ENCODE results near the gene DISP2. TPM values are rescaled to one million over a fixed set of nuclear protein-coding genes. Genes with fewer than 3 reads are reported as not detected.

DISP2 gene
- polyA plus RNA-seq, 1 experiment, result 0.11 TPM

DNA sequence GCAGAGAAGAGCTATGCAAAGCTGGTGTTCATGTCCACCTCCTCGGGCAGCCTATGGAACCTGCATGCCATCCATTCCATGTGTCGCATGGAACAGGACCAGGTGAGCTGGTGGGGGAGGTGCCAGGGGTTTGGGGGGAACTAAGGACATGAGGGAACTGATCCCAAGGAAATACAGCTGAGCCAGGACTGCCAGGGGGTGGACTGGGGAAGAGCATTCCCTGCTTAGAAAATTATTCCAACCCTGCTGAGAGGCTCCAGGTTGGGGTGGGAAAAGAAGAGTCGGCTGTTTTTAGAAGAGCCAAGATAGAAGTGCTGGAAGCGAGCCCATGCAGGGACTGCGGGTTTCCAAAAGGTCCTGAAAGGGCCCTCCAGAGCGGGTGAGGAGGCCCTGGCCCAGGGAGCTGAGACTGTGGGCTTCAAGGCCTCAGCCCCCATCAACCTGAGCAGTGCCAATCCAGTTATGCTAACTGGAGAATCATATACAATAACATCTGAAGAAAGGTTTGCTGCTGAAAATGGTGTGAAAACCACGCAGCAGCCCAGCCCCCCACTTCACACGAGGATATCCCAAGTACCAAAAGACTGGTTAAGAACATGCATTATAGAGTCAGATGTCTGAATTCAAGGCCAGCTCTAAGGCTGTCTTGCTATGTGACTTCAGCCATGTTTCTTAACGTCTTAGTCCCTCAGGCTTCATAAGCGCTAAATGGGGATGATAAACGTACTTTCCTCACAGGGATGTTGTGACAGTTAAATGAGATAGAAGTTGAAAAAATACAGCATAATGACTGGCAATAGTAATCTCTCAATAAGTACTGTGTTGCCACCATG lies 7.8 kb downstream of the DISP2 start:
- DNase-seq (ENCODE audit: low read depth, low spot score), result no peak
- Histone ChIP-seq H3K9me3 (ENCODE audit: control insufficient read depth, insufficient read depth, low read length) (peaks cover 3% of the 10 kb centered on the region; the same call in 1 of the 2 replicates), H3K27ac (ENCODE audit: low read depth, low read length) (no peak overlapping the region), H3K27me3 (ENCODE audit: control insufficient read depth, insufficient read depth, low read length) (peaks cover 36% of the 10 kb centered on the region), H3K4me3 (ENCODE audit: low read depth, low read length) (no peak overlapping the region)
- TF ChIP-seq, protein P1, sequence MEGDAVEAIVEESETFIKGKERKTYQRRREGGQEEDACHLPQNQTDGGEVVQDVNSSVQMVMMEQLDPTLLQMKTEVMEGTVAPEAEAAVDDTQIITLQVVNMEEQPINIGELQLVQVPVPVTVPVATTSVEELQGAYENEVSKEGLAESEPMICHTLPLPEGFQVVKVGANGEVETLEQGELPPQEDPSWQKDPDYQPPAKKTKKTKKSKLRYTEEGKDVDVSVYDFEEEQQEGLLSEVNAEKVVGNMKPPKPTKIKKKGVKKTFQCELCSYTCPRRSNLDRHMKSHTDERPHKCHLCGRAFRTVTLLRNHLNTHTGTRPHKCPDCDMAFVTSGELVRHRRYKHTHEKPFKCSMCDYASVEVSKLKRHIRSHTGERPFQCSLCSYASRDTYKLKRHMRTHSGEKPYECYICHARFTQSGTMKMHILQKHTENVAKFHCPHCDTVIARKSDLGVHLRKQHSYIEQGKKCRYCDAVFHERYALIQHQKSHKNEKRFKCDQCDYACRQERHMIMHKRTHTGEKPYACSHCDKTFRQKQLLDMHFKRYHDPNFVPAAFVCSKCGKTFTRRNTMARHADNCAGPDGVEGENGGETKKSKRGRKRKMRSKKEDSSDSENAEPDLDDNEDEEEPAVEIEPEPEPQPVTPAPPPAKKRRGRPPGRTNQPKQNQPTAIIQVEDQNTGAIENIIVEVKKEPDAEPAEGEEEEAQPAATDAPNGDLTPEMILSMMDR (IDR thresholded peaks at IDR 0.05; ENCODE audit: low read depth, low read length), result no peak
- CTCF ChIA-PET, result interaction anchor here (2.3 kb wide), 1 partner anchor 17 kb away, joined by 8 read pairs; the partner anchor contains the start of gene KNSTRN
- POLR2A ChIA-PET, result interaction anchor here (1.1 kb wide), 1 partner anchor 26 kb away, joined by 3 read pairs; no protein-coding TSS in a partner anchor

DNA sequence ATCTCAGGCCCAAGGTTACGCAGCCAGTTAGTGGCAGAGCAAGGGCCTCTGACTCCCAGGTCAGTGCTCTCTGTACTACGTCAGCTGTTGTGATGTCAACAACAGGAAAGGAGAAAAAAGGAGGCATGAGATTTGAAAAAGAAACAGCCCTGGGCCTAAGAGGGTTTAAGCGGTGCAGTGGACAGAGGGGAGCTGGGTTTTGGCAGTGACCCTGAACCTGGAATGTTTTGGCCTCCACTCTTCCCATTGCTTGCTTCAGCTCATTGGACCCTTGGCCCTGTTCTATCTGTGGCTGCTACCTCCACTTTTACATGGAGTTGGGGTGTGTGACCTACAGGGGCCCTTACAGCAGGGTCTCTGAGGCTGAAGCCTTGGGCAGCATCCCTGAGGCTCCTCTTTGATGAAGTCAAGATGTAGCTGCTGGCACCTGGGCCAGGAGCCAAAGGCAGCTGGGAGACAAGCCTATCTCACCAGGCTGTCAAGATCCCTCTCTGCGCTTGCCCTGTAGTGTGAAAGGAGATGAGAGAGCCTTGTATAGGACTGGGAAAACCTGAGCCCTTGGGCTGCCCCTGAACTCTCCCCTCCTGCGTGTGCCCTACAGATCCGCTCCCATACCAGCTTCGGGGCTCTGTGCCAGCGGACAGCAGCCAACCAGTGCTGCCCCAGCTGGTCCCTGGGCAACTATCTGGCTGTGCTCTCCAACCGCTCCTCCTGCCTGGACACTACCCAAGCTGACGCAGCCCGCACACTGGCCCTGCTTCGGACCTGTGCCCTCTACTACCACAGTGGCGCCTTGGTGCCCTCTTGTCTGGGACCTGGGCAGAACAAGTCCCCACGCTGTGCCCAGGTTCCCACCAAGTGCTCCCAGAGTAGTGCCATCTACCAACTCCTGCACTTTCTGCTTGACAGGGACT lies 8.7 kb downstream of the DISP2 start:
- Histone ChIP-seq H3K27ac (ENCODE audit: low read depth, low read length) (no peak overlapping the region), H3K9me3 (ENCODE audit: control insufficient read depth, insufficient read depth, low read length) (peaks cover 3% of the 10 kb centered on the region; the same call in 1 of the 2 replicates), H3K27me3 (ENCODE audit: control insufficient read depth, insufficient read depth, low read length) (peaks cover 32% of the 10 kb centered on the region), H3K4me3 (ENCODE audit: low read depth, low read length) (no peak overlapping the region)
- DNase-seq (ENCODE audit: low read depth, low spot score), result no peak
- CTCF ChIA-PET, result interaction anchor here (0.6 to 2.3 kb wide), 2 partner anchors 16 to 289 kb away, joined by 3 to 8 read pairs; partner anchors contain the start of gene KNSTRN
- POLR2A ChIA-PET, result no interaction called here
- TF ChIP-seq, protein P1 (IDR thresholded peaks at IDR 0.05; ENCODE audit: low read depth, low read length), result no peak

DNA sequence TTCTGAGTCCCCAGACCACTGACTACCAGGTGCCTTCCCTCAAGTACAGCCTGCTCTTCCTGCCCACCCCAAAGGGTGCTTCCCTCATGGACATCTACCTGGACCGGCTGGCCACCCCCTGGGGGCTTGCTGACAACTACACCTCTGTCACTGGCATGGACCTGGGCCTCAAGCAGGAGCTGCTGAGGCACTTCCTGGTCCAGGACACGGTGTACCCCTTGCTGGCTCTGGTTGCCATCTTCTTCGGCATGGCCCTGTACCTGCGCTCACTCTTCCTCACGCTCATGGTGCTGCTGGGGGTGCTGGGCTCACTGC lies 9.3 kb downstream of the DISP2 start:
- no peak for DNase-seq (ENCODE audit: low read depth, low spot score)
- H3K27ac ChIP-seq (ENCODE audit: low read depth, low read length), result no peak overlapping the region
- H3K27me3 ChIP-seq (ENCODE audit: control insufficient read depth, insufficient read depth, low read length), result peaks cover 30% of the 10 kb centered on the region
- ChIA-PET POLR2A (no interaction called here), CTCF (interaction anchor here (0.8 to 3.3 kb wide), 5 partner anchors 15 to 55 kb away, joined by 5 to 16 read pairs (median 8); partner anchors contain the start of genes CCDC9B and KNSTRN)
- peaks cover 3% of the 10 kb centered on the region; the same call in 1 of the 2 replicates for H3K9me3 ChIP-seq (ENCODE audit: control insufficient read depth, insufficient read depth, low read length)
- no peak overlapping the region for H3K4me3 ChIP-seq (ENCODE audit: low read depth, low read length)
- TF ChIP-seq, protein P1 (IDR thresholded peaks at IDR 0.05; ENCODE audit: low read depth, low read length), result no peak

DNA sequence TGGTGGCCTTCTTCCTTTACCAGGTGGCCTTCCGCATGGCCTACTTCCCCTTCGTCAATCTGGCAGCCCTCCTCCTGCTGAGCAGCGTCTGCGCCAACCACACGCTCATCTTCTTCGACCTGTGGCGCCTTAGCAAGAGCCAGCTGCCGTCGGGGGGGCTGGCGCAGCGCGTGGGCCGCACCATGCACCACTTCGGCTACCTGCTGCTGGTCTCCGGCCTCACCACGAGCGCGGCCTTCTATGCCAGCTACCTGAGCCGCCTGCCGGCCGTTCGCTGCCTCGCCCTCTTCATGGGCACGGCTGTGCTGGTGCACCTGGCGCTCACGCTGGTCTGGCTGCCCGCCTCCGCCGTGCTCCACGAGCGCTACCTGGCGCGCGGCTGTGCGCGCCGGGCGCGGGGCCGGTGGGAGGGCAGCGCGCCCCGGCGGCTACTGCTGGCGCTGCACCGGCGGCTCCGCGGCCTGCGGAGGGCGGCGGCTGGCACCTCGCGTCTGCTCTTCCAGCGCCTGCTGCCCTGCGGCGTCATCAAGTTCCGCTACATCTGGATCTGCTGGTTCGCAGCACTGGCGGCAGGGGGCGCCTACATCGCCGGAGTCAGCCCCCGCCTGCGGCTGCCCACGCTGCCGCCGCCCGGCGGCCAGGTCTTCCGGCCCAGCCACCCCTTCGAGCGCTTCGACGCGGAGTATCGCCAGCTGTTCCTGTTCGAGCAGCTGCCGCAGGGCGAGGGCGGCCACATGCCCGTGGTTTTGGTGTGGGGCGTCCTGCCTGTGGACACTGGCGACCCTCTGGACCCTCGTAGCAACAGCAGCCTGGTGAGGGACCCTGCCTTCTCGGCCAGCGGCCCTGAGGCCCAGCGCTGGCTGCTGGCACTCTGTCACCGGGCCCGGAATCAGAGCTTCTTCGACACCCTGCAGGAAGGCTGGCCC lies 9.9 kb downstream of the DISP2 start:
- DNase-seq (ENCODE audit: low read depth, low spot score), result peak; percentile 55
- H3K9me3 ChIP-seq (ENCODE audit: control insufficient read depth, insufficient read depth, low read length), result peaks cover 3% of the 10 kb centered on the region; the same call in 1 of the 2 replicates
- POLR2A ChIA-PET, result interaction anchor here (0.5 to 1.4 kb wide), 2 partner anchors 12 to 55 kb away, joined by 4 to 5 read pairs; no protein-coding TSS in a partner anchor
- CTCF ChIA-PET, result interaction anchor here (0.6 to 3.3 kb wide), 20 partner anchors 10 to 129 kb away, joined by 3 to 16 read pairs (median 5); partner anchors contain the start of genes CCDC9B, DISP2, IVD and KNSTRN
- peaks cover 27% of the 10 kb centered on the region for H3K27me3 ChIP-seq (ENCODE audit: control insufficient read depth, insufficient read depth, low read length)
- H3K27ac ChIP-seq (ENCODE audit: low read depth, low read length), result no peak overlapping the region
- peak overlapping the region; percentile 44 for H3K4me3 ChIP-seq (ENCODE audit: low read depth, low read length)
- TF ChIP-seq, protein P1 (IDR thresholded peaks at IDR 0.05; ENCODE audit: low read depth, low read length), result peak; percentile 79

Measured in AG04450 (cell line).